ENCODE results near the gene MPZL2.

GRCh38 chr11:118286545-118286944 lies 22.4 kb upstream of the MPZL2 start:
- TF ChIP-seq CTCF (conservative IDR thresholded peaks at IDR 0.05; ENCODE audit: low read depth, low read length) (no peak), EZH2 (IDR thresholded peaks at IDR 0.05; ENCODE audit: low read length, unreplicated experiment) (no peak)
